ENCODE measurements around the gene CARD19.

GRCh38 chr9:93131599-93132286 is 35.7 kb downstream of the CARD19 start:
- TF ChIP-seq POLR2A (IDR thresholded peaks at IDR 0.05) = no peak
- TF ChIP-seq CTCF (IDR thresholded peaks at IDR 0.05) = no peak
- no peak for TF ChIP-seq POLR2AphosphoS5 (IDR thresholded peaks at IDR 0.05; ENCODE audit: insufficient read depth in 1 of 2, low read depth in 1 of 2)
